Spleen (tissue), 7 donors: ENCODE data around the gene GJB5.

Experiments used
- POLR2A ChIP-seq, 3 donors: fragments of 450-650 bp; IDR thresholded peaks; one replicate each; pipeline ENCODE4 v1.5.1; 2017; ENCODE audit warnings: antibody characterized with exemption in 3 of 3, mild to moderate bottlenecking in 1 of 3
- POLR2AphosphoS5 ChIP-seq, 3 donors: sonication (generic); formaldehyde crosslinking; IDR thresholded peaks; one replicate each; pipeline ENCODE4 v1.5.1; 2017; ENCODE audit warnings: antibody characterized with exemption in 3 of 3
- TF ChIP-seq, protein P1 (sequence below), 11 experiments: fragments of 200-600 bp in 7 of 11; fragments of 450-650 bp in 4 of 11; sonication (generic) in 4 of 11; IDR thresholded peaks in 8 of 11; conservative IDR thresholded peaks in 3 of 11; 1 replicate in 7 of 11; 2 replicates in 4 of 11; pipeline versions ENCODE4 v1.4.0 to v1.8.0; 2016 to 2021; ENCODE audit warnings: antibody characterized with exemption in 11 of 11, inconsistent platforms in 4 of 11, mild to moderate bottlenecking in 1 of 11
- donor health status: DM: no; HTN: no; CAD: no; lungs with moderate emphysema.
- donor health status: DM: no; HTN: no; CAD: no.
- donor health status: DM: no; HTN: no; CAD: no.

DNA sequence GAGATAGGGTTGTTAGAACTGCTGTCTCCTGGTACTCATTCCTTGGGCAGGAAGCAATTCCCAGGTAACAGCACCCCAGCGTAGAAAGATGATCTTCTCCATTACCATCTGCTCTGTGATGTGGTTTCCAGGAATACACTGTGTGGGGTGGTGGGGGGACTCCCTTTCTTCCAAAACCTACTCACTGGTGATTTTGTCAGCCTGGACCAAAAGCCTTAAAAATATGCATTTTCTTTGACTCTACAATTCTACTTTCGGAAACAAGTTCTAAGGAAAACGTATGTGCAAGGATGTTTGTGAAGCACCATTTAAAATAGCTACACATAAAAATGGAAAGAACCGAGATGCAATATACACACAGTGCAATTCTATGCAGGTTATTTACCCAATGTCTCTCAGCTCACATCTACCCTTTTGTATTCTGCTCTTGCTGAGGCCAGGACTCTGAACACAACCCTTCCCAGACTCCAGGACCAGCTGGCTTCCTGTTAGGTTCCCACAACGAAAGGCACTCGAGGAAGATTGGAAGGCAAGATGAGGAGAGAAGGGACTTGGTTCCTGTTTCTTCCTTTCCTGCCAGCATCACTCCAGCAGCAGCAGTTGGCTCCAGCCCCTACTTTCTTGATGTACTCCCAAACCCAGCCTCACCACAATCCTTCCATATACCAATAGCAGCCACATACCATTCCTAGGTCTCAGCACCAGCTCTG is 33.0 kb upstream of the GJB5 start:
- TF ChIP-seq, protein P1, sequence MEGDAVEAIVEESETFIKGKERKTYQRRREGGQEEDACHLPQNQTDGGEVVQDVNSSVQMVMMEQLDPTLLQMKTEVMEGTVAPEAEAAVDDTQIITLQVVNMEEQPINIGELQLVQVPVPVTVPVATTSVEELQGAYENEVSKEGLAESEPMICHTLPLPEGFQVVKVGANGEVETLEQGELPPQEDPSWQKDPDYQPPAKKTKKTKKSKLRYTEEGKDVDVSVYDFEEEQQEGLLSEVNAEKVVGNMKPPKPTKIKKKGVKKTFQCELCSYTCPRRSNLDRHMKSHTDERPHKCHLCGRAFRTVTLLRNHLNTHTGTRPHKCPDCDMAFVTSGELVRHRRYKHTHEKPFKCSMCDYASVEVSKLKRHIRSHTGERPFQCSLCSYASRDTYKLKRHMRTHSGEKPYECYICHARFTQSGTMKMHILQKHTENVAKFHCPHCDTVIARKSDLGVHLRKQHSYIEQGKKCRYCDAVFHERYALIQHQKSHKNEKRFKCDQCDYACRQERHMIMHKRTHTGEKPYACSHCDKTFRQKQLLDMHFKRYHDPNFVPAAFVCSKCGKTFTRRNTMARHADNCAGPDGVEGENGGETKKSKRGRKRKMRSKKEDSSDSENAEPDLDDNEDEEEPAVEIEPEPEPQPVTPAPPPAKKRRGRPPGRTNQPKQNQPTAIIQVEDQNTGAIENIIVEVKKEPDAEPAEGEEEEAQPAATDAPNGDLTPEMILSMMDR (IDR thresholded peaks at IDR 0.05 in 8 of 11, conservative IDR thresholded peaks at IDR 0.05 in 3 of 11), result no peak
- TF ChIP-seq POLR2AphosphoS5 (IDR thresholded peaks at IDR 0.05) (no peak), POLR2A (IDR thresholded peaks at IDR 0.05) (no peak)
